ENCODE results near the gene MYBPC1.
A peak's percentile ranks its signal among the peaks of the same experiment; 100 is the strongest.
"Not testable (repeated sequence)": the region's sequence is repeated elsewhere in the genome, so short reads cannot be mapped to it uniquely, and the experiment has no call there.

Gene MYBPC1

GRCh38 chr12:101594700-101595099, at the start of gene MYBPC1:
Gene MYBPC1, plus strand, starts transcription at chr12:101594971. Its CDS starts 100 bp downstream, at chr12:101595071.
- no peak for FAIRE-seq

GRCh38 chr12:101551362-101552114, 43.2 kb upstream of the MYBPC1 start:
- no peak for FAIRE-seq

- FAIRE-seq, result no peak
These were observed 42.5 kb upstream of the MYBPC1 start for GRCh38 chr12:101552277-101552676.

- FAIRE-seq, result no peak
These were observed 37.7 kb upstream of the MYBPC1 start for GRCh38 chr12:101557094-101557493.

GRCh38 chr12:101558726-101559125, 36.0 kb upstream of the MYBPC1 start:
- FAIRE-seq, result not testable (repeated sequence)

GRCh38 chr12:101563212-101563611, 31.6 kb upstream of the MYBPC1 start:
- FAIRE-seq, result no peak

- FAIRE-seq, result no peak
These were observed 29.9 kb upstream of the MYBPC1 start for GRCh38 chr12:101564912-101565311.

GRCh38 chr12:101566318-101566717, 28.5 kb upstream of the MYBPC1 start:
- no peak for FAIRE-seq

- no peak for FAIRE-seq
These were observed 26.9 kb upstream of the MYBPC1 start for GRCh38 chr12:101567918-101568317.

GRCh38 chr12:101570047-101570446, 24.7 kb upstream of the MYBPC1 start:
- FAIRE-seq, result no peak

- FAIRE-seq, result no peak
These were observed 23.7 kb upstream of the MYBPC1 start for GRCh38 chr12:101571105-101571504.

- FAIRE-seq, result no peak
These were observed 21.0 kb upstream of the MYBPC1 start for GRCh38 chr12:101573743-101574142.

- no peak for FAIRE-seq
These were observed 16.4 kb upstream of the MYBPC1 start for GRCh38 chr12:101578417-101578816.

- FAIRE-seq, result no peak
These were observed 13.6 kb upstream of the MYBPC1 start for GRCh38 chr12:101581190-101581589.

GRCh38 chr12:101582937-101583336, 11.8 kb upstream of the MYBPC1 start:
- FAIRE-seq, result no peak

- peak; percentile 21 for FAIRE-seq
These were observed 4.4 kb upstream of the MYBPC1 start for GRCh38 chr12:101590383-101590782.

- FAIRE-seq, result no peak
These were observed 3.0 kb upstream of the MYBPC1 start for GRCh38 chr12:101591781-101592180.

GRCh38 chr12:101592448-101592847, 2.3 kb upstream of the MYBPC1 start:
- no peak for FAIRE-seq

GRCh38 chr12:101592921-101593320, 1.9 kb upstream of the MYBPC1 start:
- FAIRE-seq, result no peak

- no peak for FAIRE-seq
These were observed 1.4 kb downstream of the MYBPC1 start for GRCh38 chr12:101596172-101596571.

GRCh38 chr12:101597164-101597563, 2.4 kb downstream of the MYBPC1 start:
- FAIRE-seq, result no peak

- no peak for FAIRE-seq
These were observed 3.7 kb downstream of the MYBPC1 start for GRCh38 chr12:101598483-101598882.

GRCh38 chr12:101599311-101599710, 4.5 kb downstream of the MYBPC1 start:
- no peak for FAIRE-seq

GRCh38 chr12:101599771-101600484, 5.2 kb downstream of the MYBPC1 start:
- no peak for FAIRE-seq
